GM23338 (cell line): ENCODE results near the gene ZNF91. TPM values are rescaled to one million over a fixed set of nuclear protein-coding genes. Genes with fewer than 3 reads are reported as not detected.

ENCODE experiments used
- ATAC-seq: fragments of 200-7000 bp; cut with Tn5 transposase; 3 replicates; pipeline ENCODE4 v1.9.1; 2020
- DNase-seq: peaks from one replicate; pipeline ENCODE4 v3.0.0-alpha.2; 2015; ENCODE audit warnings: low spot score
- H2AFZ ChIP-seq: fragments of 200-600 bp; sonication (generic); 2 replicates; pipeline ENCODE4 v1.8.0; 2016; ENCODE audit warnings: antibody characterized with exemption, mild to moderate bottlenecking, moderate library complexity
- H3F3A ChIP-seq: fragments of 200-600 bp; sonication (generic); replicated peaks from 2 replicates; pipeline ENCODE4 v1.8.0; 2017; ENCODE audit warnings: antibody characterized with exemption, mixed run types, low read depth
- H3K27ac ChIP-seq: fragments of 200-600 bp; sonication (generic); 2 replicates; pipeline ENCODE4 v1.6.1; 2016; ENCODE audit warnings: low read depth
- H3K27me3 ChIP-seq: fragments of 200-600 bp; sonication (generic); 2 replicates; pipeline ENCODE4 v1.8.0; 2016; ENCODE audit warnings: mild to moderate bottlenecking, mixed run types, moderate library complexity; ENCODE audit not compliant: insufficient read depth
- H3K36me3 ChIP-seq: fragments of 200-600 bp; sonication (generic); 2 replicates; pipeline ENCODE4 v1.8.0; 2016; ENCODE audit warnings: mild to moderate bottlenecking; ENCODE audit not compliant: insufficient read depth
- H3K4me1 ChIP-seq: fragments of 200-600 bp; sonication (generic); 2 replicates; pipeline ENCODE4 v1.8.0; 2016; ENCODE audit warnings: mild to moderate bottlenecking, moderate library complexity; ENCODE audit not compliant: insufficient read depth
- H3K4me2 ChIP-seq: fragments of 200-600 bp; sonication (generic); 2 replicates; pipeline ENCODE4 v1.7.1; 2017; ENCODE audit warnings: mixed run types
- H3K4me3 ChIP-seq: fragments of 200-600 bp; sonication (generic); 2 replicates; pipeline ENCODE4 v1.6.1; 2016; ENCODE audit warnings: mixed run types
- H3K79me2 ChIP-seq: fragments of 200-600 bp; sonication (generic); replicated peaks from 2 replicates; pipeline ENCODE4 v1.8.0; 2017; ENCODE audit warnings: mild to moderate bottlenecking; ENCODE audit not compliant: insufficient read depth
- H3K9me2 ChIP-seq: fragments of 200-600 bp; sonication (generic); 2 replicates; pipeline ENCODE4 v1.8.0; 2017; ENCODE audit not compliant: insufficient read depth
- H4K20me1 ChIP-seq: fragments of 200-600 bp; sonication (generic); replicated peaks from 2 replicates; pipeline ENCODE4 v1.8.0; 2017; ENCODE audit warnings: mild to moderate bottlenecking; ENCODE audit not compliant: insufficient read depth
- H3K27ac Mint-ChIP-seq: 2 replicates; pipeline ENCODE4 v1.8.0; 2020; ENCODE audit warnings: inconsistent platforms, mild to moderate bottlenecking, moderate library complexity, mixed read lengths
- H3K27me3 Mint-ChIP-seq: 3 replicates; pipeline ENCODE4 v1.8.0; 2022; ENCODE audit warnings: low read depth, mild to moderate bottlenecking, moderate library complexity, mixed read lengths, inconsistent platforms; ENCODE audit not compliant: insufficient read depth, poor library complexity
- H3K36me3 Mint-ChIP-seq: 3 replicates; pipeline ENCODE4 v1.8.0; 2021; ENCODE audit warnings: low read depth, mild to moderate bottlenecking, inconsistent platforms, moderate library complexity, mixed read lengths
- H3K4me1 Mint-ChIP-seq: 3 replicates; pipeline ENCODE4 v1.8.0; 2020; ENCODE audit warnings: mild to moderate bottlenecking, inconsistent platforms, mixed read lengths
- H3K4me3 Mint-ChIP-seq: 3 replicates; pipeline ENCODE4 v1.8.0; 2021; ENCODE audit warnings: moderate library complexity, mild to moderate bottlenecking, inconsistent platforms, mixed read lengths
- H3K9me3 Mint-ChIP-seq: 3 replicates; pipeline ENCODE4 v1.8.0; 2020; ENCODE audit warnings: moderate library complexity, mild to moderate bottlenecking, inconsistent platforms, mixed read lengths
- EZH2phosphoT487 ChIP-seq: fragments of 200-600 bp; sonication (generic); IDR thresholded peaks from one replicate; pipeline ENCODE4 v1.8.1; 2018; ENCODE audit warnings: antibody characterized with exemption; ENCODE audit not compliant: unreplicated experiment
- JUNB ChIP-seq: IDR thresholded peaks from one replicate; pipeline ENCODE4 v1.6.1; 2016; ENCODE audit warnings: antibody characterized with exemption; ENCODE audit not compliant: unreplicated experiment
- NANOG ChIP-seq: IDR thresholded peaks from 2 replicates; pipeline ENCODE4 v1.6.1; 2016; ENCODE audit warnings: antibody characterized with exemption, borderline replicate concordance
- POLR2AphosphoS5 ChIP-seq: IDR thresholded peaks from 2 replicates; pipeline ENCODE4 v1.6.1; 2016; ENCODE audit warnings: antibody characterized with exemption, low read depth
- STAT1 ChIP-seq: IDR thresholded peaks from one replicate; pipeline ENCODE4 v1.6.1; 2016; ENCODE audit warnings: antibody characterized with exemption; ENCODE audit not compliant: unreplicated experiment
- ZNF331 ChIP-seq: fragments of 250-450 bp; sonication (Bioruptor Pico); IDR thresholded peaks from 2 replicates; pipeline ENCODE4 v1.5.0; 2020; ENCODE audit warnings: low read depth, mild to moderate bottlenecking, moderate library complexity
- polyA plus RNA-seq: library from polyadenylated mRNA; unstranded; fragments of >200 nt; fragmentation: Nextera tagmentation; extraction: Ambion mirVana; gene quantifications from 2 replicates; pipeline ENCODE4 v1.2.1, GENCODE V29; 2016
- total RNA-seq: library from RNA; depleted of rRNA; stranded (reverse); fragments of >200 nt; shearing (Covaris generic); gene quantifications from 2 replicates; pipeline ENCODE4 v1.2.3, GENCODE V29; 2014
- TF ChIP-seq, protein P1 (sequence below): IDR thresholded peaks from one replicate; pipeline ENCODE4 v1.6.1; 2018; ENCODE audit warnings: antibody characterized with exemption; ENCODE audit not compliant: unreplicated experiment
- TF ChIP-seq, protein P2 (sequence below), 2 experiments: fragments of 200-600 bp in 1 of 2; sonication (generic) in 1 of 2; conservative IDR thresholded peaks; 2 replicates each; pipeline versions ENCODE4 v1.5.1 to v1.6.1; 2016 to 2017; ENCODE audit warnings: antibody characterized with exemption in 2 of 2, low read depth in 2 of 2, mild to moderate bottlenecking in 2 of 2, moderate library complexity in 1 of 2
- TF ChIP-seq, protein P3 (sequence below): IDR thresholded peaks from 2 replicates; pipeline ENCODE4 v1.6.1; 2016; ENCODE audit warnings: antibody characterized with exemption
- TF ChIP-seq, protein P4 (sequence below): fragments of 250-450 bp; sonication (Bioruptor Pico); IDR thresholded peaks from 2 replicates; pipeline ENCODE4 v1.5.0; 2020; ENCODE audit warnings: mild to moderate bottlenecking, moderate library complexity

Gene ZNF91
- total and polyA plus RNA-seq, 2 experiments from 2014 or later: 23.5 to 51.6 TPM

DNA sequence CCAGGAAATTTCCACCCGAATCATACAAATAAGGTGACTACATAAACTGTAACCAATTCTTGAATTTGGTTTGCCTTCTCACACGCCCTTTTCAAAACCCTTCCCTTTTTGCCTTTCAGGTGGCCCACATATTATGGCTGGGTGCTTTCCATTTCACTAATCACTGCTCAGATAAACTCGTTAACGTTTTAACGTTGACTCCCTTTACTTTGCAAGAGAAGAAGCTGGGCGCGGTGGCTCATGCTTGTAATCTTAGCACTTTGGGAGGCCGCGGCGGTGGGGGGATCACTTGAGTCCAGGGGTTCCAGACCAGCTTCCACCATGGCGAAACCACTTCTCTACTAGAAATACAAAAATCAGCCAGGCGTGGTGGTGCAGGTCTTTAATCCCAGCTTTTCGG lies 19.8 kb upstream of the ZNF91 start (continued):
- TF ChIP-seq, protein P1, sequence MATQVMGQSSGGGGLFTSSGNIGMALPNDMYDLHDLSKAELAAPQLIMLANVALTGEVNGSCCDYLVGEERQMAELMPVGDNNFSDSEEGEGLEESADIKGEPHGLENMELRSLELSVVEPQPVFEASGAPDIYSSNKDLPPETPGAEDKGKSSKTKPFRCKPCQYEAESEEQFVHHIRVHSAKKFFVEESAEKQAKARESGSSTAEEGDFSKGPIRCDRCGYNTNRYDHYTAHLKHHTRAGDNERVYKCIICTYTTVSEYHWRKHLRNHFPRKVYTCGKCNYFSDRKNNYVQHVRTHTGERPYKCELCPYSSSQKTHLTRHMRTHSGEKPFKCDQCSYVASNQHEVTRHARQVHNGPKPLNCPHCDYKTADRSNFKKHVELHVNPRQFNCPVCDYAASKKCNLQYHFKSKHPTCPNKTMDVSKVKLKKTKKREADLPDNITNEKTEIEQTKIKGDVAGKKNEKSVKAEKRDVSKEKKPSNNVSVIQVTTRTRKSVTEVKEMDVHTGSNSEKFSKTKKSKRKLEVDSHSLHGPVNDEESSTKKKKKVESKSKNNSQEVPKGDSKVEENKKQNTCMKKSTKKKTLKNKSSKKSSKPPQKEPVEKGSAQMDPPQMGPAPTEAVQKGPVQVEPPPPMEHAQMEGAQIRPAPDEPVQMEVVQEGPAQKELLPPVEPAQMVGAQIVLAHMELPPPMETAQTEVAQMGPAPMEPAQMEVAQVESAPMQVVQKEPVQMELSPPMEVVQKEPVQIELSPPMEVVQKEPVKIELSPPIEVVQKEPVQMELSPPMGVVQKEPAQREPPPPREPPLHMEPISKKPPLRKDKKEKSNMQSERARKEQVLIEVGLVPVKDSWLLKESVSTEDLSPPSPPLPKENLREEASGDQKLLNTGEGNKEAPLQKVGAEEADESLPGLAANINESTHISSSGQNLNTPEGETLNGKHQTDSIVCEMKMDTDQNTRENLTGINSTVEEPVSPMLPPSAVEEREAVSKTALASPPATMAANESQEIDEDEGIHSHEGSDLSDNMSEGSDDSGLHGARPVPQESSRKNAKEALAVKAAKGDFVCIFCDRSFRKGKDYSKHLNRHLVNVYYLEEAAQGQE: no peak
- no peak for TF ChIP-seq ZNF331 (CRISPR knock-in tag)
- TF ChIP-seq, protein P2, sequence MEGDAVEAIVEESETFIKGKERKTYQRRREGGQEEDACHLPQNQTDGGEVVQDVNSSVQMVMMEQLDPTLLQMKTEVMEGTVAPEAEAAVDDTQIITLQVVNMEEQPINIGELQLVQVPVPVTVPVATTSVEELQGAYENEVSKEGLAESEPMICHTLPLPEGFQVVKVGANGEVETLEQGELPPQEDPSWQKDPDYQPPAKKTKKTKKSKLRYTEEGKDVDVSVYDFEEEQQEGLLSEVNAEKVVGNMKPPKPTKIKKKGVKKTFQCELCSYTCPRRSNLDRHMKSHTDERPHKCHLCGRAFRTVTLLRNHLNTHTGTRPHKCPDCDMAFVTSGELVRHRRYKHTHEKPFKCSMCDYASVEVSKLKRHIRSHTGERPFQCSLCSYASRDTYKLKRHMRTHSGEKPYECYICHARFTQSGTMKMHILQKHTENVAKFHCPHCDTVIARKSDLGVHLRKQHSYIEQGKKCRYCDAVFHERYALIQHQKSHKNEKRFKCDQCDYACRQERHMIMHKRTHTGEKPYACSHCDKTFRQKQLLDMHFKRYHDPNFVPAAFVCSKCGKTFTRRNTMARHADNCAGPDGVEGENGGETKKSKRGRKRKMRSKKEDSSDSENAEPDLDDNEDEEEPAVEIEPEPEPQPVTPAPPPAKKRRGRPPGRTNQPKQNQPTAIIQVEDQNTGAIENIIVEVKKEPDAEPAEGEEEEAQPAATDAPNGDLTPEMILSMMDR (conservative IDR thresholded peaks at IDR 0.05; ENCODE audit: low read depth in 2 of 2): no peak
- TF ChIP-seq POLR2AphosphoS5: no peak

DNA sequence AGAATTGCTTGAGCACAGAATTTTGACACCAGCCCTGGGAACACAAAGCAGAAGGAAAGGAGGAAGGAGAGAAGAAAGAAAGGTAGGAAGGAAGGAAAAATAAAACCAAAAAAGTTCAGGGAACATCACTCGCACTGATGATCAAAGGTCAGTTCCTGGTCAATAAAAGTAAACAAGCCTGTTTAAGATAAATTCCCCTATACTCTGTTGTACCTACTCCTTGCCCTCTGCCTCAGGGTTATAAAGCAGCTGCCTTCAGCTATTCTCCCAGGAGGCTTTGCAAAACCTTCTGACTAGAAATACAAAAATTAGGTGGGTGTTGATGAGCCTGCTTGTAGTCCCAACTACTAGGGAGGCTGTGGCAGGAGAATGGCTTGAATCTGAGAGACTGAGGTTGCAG lies 14.9 kb upstream of the ZNF91 start:
- no peak for DNase-seq
- TF ChIP-seq STAT1 (no peak), POLR2AphosphoS5 (no peak), NANOG (no peak), JUNB (no peak), EZH2phosphoT487 (no peak), ZNF331 (CRISPR knock-in tag) (no peak)
- TF ChIP-seq, protein P3, sequence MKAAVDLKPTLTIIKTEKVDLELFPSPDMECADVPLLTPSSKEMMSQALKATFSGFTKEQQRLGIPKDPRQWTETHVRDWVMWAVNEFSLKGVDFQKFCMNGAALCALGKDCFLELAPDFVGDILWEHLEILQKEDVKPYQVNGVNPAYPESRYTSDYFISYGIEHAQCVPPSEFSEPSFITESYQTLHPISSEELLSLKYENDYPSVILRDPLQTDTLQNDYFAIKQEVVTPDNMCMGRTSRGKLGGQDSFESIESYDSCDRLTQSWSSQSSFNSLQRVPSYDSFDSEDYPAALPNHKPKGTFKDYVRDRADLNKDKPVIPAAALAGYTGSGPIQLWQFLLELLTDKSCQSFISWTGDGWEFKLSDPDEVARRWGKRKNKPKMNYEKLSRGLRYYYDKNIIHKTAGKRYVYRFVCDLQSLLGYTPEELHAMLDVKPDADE: no peak
- TF ChIP-seq, protein P2 (conservative IDR thresholded peaks at IDR 0.05; ENCODE audit: low read depth in 2 of 2): no peak
- TF ChIP-seq, protein P4, sequence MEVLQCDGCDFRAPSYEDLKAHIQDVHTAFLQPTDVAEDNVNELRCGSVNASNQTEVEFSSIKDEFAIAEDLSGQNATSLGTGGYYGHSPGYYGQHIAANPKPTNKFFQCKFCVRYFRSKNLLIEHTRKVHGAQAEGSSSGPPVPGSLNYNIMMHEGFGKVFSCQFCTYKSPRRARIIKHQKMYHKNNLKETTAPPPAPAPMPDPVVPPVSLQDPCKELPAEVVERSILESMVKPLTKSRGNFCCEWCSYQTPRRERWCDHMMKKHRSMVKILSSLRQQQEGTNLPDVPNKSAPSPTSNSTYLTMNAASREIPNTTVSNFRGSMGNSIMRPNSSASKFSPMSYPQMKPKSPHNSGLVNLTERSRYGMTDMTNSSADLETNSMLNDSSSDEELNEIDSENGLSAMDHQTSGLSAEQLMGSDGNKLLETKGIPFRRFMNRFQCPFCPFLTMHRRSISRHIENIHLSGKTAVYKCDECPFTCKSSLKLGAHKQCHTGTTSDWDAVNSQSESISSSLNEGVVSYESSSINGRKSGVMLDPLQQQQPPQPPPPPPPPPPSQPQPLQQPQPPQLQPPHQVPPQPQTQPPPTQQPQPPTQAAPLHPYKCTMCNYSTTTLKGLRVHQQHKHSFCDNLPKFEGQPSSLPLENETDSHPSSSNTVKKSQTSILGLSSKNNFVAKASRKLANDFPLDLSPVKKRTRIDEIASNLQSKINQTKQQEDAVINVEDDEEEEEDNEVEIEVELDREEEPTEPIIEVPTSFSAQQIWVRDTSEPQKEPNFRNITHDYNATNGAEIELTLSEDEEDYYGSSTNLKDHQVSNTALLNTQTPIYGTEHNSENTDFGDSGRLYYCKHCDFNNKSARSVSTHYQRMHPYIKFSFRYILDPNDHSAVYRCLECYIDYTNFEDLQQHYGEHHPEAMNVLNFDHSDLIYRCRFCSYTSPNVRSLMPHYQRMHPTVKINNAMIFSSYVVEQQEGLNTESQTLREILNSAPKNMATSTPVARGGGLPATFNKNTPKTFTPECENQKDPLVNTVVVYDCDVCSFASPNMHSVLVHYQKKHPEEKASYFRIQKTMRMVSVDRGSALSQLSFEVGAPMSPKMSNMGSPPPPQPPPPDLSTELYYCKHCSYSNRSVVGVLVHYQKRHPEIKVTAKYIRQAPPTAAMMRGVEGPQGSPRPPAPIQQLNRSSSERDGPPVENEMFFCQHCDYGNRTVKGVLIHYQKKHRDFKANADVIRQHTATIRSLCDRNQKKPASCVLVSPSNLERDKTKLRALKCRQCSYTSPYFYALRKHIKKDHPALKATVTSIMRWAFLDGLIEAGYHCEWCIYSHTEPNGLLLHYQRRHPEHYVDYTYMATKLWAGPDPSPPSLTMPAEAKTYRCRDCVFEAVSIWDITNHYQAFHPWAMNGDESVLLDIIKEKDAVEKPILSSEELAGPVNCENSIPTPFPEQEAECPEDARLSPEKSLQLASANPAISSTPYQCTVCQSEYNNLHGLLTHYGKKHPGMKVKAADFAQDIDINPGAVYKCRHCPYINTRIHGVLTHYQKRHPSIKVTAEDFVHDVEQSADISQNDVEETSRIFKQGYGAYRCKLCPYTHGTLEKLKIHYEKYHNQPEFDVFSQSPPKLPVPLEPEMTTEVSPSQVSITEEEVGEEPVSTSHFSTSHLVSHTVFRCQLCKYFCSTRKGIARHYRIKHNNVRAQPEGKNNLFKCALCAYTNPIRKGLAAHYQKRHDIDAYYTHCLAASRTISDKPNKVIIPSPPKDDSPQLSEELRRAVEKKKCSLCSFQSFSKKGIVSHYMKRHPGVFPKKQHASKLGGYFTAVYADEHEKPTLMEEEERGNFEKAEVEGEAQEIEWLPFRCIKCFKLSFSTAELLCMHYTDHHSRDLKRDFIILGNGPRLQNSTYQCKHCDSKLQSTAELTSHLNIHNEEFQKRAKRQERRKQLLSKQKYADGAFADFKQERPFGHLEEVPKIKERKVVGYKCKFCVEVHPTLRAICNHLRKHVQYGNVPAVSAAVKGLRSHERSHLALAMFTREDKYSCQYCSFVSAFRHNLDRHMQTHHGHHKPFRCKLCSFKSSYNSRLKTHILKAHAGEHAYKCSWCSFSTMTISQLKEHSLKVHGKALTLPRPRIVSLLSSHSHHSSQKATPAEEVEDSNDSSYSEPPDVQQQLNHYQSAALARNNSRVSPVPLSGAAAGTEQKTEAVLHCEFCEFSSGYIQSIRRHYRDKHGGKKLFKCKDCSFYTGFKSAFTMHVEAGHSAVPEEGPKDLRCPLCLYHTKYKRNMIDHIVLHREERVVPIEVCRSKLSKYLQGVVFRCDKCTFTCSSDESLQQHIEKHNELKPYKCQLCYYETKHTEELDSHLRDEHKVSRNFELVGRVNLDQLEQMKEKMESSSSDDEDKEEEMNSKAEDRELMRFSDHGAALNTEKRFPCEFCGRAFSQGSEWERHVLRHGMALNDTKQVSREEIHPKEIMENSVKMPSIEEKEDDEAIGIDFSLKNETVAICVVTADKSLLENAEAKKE (CRISPR knock-in tag): no peak
- Histone ChIP-seq H3K4me2 (no peak overlapping the region), H3F3A (no peaks in the 10 kb centered on the region), H3K27me3 (no peaks in the 10 kb centered on the region), H3K79me2 (peaks cover 83% of the 10 kb centered on the region), H3K4me1 (peaks cover 16% of the 10 kb centered on the region; the same call in 1 of the 2 replicates), H3K9me2 (no peaks in the 10 kb centered on the region), H3K27ac (no peak overlapping the region), H3K36me3 (peaks cover 16% of the 10 kb centered on the region), H3K4me3 (no peak overlapping the region), H4K20me1 (peaks cover 7% of the 10 kb centered on the region; the same call in 1 of the 2 replicates), H2AFZ (no peak overlapping the region)
- no peak for ATAC-seq
- H3K36me3 Mint-ChIP-seq: peaks cover 30% of the 10 kb centered on the region
- no peak overlapping the region for H3K4me3 Mint-ChIP-seq
- no peak overlapping the region for H3K27ac Mint-ChIP-seq
- H3K27me3 Mint-ChIP-seq: peaks cover 7% of the 10 kb centered on the region
- H3K4me1 Mint-ChIP-seq: peaks cover 11% of the 10 kb centered on the region; the same call in 2 of the 3 replicates
- H3K9me3 Mint-ChIP-seq: no peaks in the 10 kb centered on the region; the same call in 2 of the 3 replicates
